Trophoblast cell (in vitro differentiated cells and primary cell): ENCODE data around the gene BPIFB2.

Experiments used
- DNase-seq, 2 donors: peaks; one replicate each; pipeline ENCODE4 v3.0.0-alpha.2; 2016
- H2AFZ ChIP-seq: 2 replicates; pipeline ENCODE4 v1.6.1; 2013; ENCODE audit warnings: low read length, moderate library complexity, mild to moderate bottlenecking; ENCODE audit not compliant: insufficient read depth, poor library complexity
- H2AK5ac ChIP-seq: 2 replicates; pipeline ENCODE4 v1.6.1; 2013; ENCODE audit warnings: mild to moderate bottlenecking, low read length
- H2BK120ac ChIP-seq: 2 replicates; pipeline ENCODE4 v1.6.1; 2013; ENCODE audit warnings: low read length, mild to moderate bottlenecking, moderate library complexity; ENCODE audit not compliant: insufficient read depth, poor library complexity
- H2BK12ac ChIP-seq: 2 replicates; pipeline ENCODE4 v1.6.1; 2013; ENCODE audit warnings: mild to moderate bottlenecking, low read length, moderate library complexity
- H2BK5ac ChIP-seq: 2 replicates; pipeline ENCODE4 v1.6.1; 2013; ENCODE audit warnings: low read length, low read depth, moderate library complexity, mild to moderate bottlenecking; ENCODE audit not compliant: poor library complexity
- H3K14ac ChIP-seq: 2 replicates; pipeline ENCODE4 v1.6.1; 2013; ENCODE audit warnings: mild to moderate bottlenecking, low read length
- H3K18ac ChIP-seq: 2 replicates; pipeline ENCODE4 v1.6.1; 2013; ENCODE audit warnings: mild to moderate bottlenecking, low read length
- H3K23ac ChIP-seq: 2 replicates; pipeline ENCODE4 v1.6.1; 2013; ENCODE audit warnings: low read length
- H3K27ac ChIP-seq: 2 replicates; pipeline ENCODE4 v1.5.1; 2013; ENCODE audit warnings: low read depth, mild to moderate bottlenecking, inconsistent platforms, low read length, moderate library complexity
- H3K27me3 ChIP-seq: 2 replicates; pipeline ENCODE4 v1.6.1; 2013; ENCODE audit warnings: inconsistent platforms, mild to moderate bottlenecking, low read length, moderate library complexity; ENCODE audit not compliant: insufficient read depth
- H3K36me3 ChIP-seq, 2 experiments: 1 replicate in 1 of 2; 2 replicates in 1 of 2; pipeline ENCODE4 v1.6.1; 2013; ENCODE audit warnings: low read length in 2 of 2, mild to moderate bottlenecking in 2 of 2, moderate library complexity in 1 of 2; ENCODE audit not compliant: insufficient read depth in 2 of 2, control insufficient read depth in 1 of 2
- H3K4ac ChIP-seq: 2 replicates; pipeline ENCODE4 v1.6.1; 2013; ENCODE audit warnings: low read depth, mild to moderate bottlenecking, low read length, moderate library complexity
- H3K4me1 ChIP-seq, 2 experiments: 1 replicate in 1 of 2; 2 replicates in 1 of 2; pipeline ENCODE4 v1.6.1; 2013; ENCODE audit warnings: low read length in 2 of 2, mild to moderate bottlenecking in 2 of 2, moderate library complexity in 1 of 2; ENCODE audit not compliant: insufficient read depth in 2 of 2, control insufficient read depth in 1 of 2
- H3K4me2 ChIP-seq: 2 replicates; pipeline ENCODE4 v1.6.1; 2013; ENCODE audit warnings: inconsistent platforms, mild to moderate bottlenecking, low read length, moderate library complexity
- H3K4me3 ChIP-seq: 2 replicates; pipeline ENCODE4 v1.5.1; 2013; ENCODE audit warnings: mild to moderate bottlenecking, low read depth, low read length, inconsistent platforms
- H3K79me1 ChIP-seq: one replicate; pipeline ENCODE4 v1.6.1; 2013; ENCODE audit warnings: low read length
- H3K79me2 ChIP-seq: 2 replicates; pipeline ENCODE4 v1.6.1; 2013; ENCODE audit warnings: low read length, mild to moderate bottlenecking; ENCODE audit not compliant: control insufficient read depth, insufficient read depth, poor library complexity
- H3K9ac ChIP-seq: 2 replicates; pipeline ENCODE4 v1.6.1; 2013; ENCODE audit warnings: mild to moderate bottlenecking, low read length
- H3K9me3 ChIP-seq: 2 replicates; pipeline ENCODE4 v1.6.1; 2013; ENCODE audit warnings: low read depth, mild to moderate bottlenecking, control low read depth, inconsistent platforms, low read length; ENCODE audit not compliant: insufficient read depth
- H4K12ac ChIP-seq: 2 replicates; pipeline ENCODE4 v1.6.1; 2013; ENCODE audit warnings: low read depth, mild to moderate bottlenecking, low read length, moderate library complexity
- H4K8ac ChIP-seq: 2 replicates; pipeline ENCODE4 v1.6.1; 2013; ENCODE audit warnings: low read depth, mild to moderate bottlenecking, low read length, moderate library complexity
- H4K91ac ChIP-seq: one replicate; pipeline ENCODE4 v1.6.1; 2013; ENCODE audit warnings: low read depth, mild to moderate bottlenecking, low read length, moderate library complexity
- WGBS: extraction: QIAGEN DNeasy Blood & Tissue Kit; methylation state at CpG from one replicate; pipeline ENCODE4 v1.1.7; 2013; ENCODE audit warnings: missing lambda C conversion rate; ENCODE audit not compliant: insufficient read length, insufficient coverage; ENCODE audit errors: extremely low coverage; 5-methylcytosine and 5-hydroxymethylcytosine counted together

Gene BPIFB2

DNA sequence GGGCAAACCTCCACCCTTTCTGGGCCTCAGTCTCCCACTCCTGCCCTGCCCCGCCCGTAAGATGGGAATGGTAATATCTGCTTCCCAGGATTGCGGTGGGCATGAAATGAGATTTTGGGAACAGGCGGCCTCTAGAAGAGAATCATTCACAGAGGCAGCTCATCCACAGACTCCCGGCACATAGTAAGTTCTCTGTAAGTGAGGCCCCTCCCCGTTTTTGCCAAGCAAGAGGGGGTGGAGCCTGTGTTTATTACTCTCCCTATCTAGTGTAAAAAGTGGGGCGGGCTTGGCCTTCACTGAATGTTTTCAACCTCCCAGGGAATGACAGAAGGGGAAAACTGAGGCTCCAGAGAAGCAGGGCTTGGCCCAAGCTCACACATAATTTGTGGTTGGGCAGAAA, 23.3 kb upstream of the BPIFB2 start:
- no peak overlapping the region for H4K8ac ChIP-seq
- H3K18ac ChIP-seq = no peak overlapping the region
- no peak overlapping the region for H2AK5ac ChIP-seq
- H3K9ac ChIP-seq = no peak overlapping the region
- no peak overlapping the region for H4K91ac ChIP-seq
- H3K79me2 ChIP-seq = no peaks in the 10 kb centered on the region
- no peak overlapping the region for H3K4me2 ChIP-seq
- no peak for DNase-seq
- no peaks in the 10 kb centered on the region for H3K27me3 ChIP-seq
- H2BK5ac ChIP-seq = no peak overlapping the region
- H3K27ac ChIP-seq = no peak overlapping the region
- no peaks in the 10 kb centered on the region for H3K4me1 ChIP-seq
- no peaks in the 10 kb centered on the region for H3K79me1 ChIP-seq
- H2BK120ac ChIP-seq = no peak overlapping the region
- no peak overlapping the region for H4K12ac ChIP-seq
- H3K23ac ChIP-seq = no peak overlapping the region
- no peaks in the 10 kb centered on the region for H3K36me3 ChIP-seq
- H2AFZ ChIP-seq = no peak overlapping the region
- H3K9me3 ChIP-seq = peaks cover 3% of the 10 kb centered on the region
- WGBS = no CpG with 5 or more reads among the region's 7 CpGs
- no peak overlapping the region for H3K14ac ChIP-seq
- H3K4me3 ChIP-seq = no peak overlapping the region
- H2BK12ac ChIP-seq = no peak overlapping the region
- no peak overlapping the region for H3K4ac ChIP-seq

DNA sequence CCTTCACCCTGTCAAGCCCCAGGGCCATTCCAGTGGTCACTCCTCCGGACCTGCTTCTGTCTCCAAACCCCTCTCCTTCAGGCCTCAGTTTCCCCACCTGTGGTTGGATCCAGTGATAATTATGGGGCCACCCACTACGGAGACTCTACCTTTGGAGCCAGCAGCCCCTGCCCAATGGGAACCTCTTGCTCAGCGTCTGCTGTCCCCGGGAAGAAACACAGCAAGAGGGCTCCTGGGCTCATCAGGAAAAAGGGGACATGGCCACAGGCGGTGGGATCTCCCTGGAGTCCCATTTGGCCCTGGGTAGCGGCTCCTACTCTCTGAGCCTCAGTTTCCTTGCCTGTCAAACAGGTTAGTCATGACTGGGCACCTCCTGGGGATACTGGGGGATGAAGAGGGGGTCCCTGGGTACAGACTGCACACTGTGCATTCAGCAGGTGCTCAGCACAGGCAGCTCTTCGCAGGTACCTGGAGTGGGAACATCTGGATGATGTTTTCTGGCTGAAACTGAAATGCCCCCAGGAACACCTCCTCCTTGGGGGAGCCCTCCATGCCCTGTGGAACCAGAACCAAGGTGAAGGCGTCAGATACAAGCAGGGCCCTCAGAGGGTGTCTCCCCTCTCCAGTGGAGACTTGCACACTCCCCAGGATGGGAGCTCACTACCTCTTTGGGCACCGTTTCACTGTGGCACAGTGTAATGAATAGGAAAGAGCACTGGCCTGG, 22.7 kb upstream of the BPIFB2 start:
- no peak overlapping the region for H3K27ac ChIP-seq
- H3K9me3 ChIP-seq = peaks cover 3% of the 10 kb centered on the region
- no peak overlapping the region for H2AFZ ChIP-seq
- no peak overlapping the region for H2BK5ac ChIP-seq
- no peak overlapping the region for H2BK120ac ChIP-seq
- no peaks in the 10 kb centered on the region for H3K36me3 ChIP-seq
- no peak overlapping the region for H4K91ac ChIP-seq
- H4K12ac ChIP-seq = no peak overlapping the region
- H2BK12ac ChIP-seq = no peak overlapping the region
- no peak overlapping the region for H3K14ac ChIP-seq
- no peak overlapping the region for H3K23ac ChIP-seq
- H3K4ac ChIP-seq = no peak overlapping the region
- H3K4me3 ChIP-seq = no peak overlapping the region
- H3K9ac ChIP-seq = no peak overlapping the region
- no peaks in the 10 kb centered on the region for H3K79me1 ChIP-seq
- no peak overlapping the region for H3K4me2 ChIP-seq
- H4K8ac ChIP-seq = no peak overlapping the region
- H2AK5ac ChIP-seq = no peak overlapping the region
- H3K79me2 ChIP-seq = no peaks in the 10 kb centered on the region
- H3K4me1 ChIP-seq = no peaks in the 10 kb centered on the region
- no peaks in the 10 kb centered on the region for H3K27me3 ChIP-seq
- no peak overlapping the region for H3K18ac ChIP-seq
- WGBS = no CpG with 5 or more reads among the region's 9 CpGs
- DNase-seq = no peak

DNA sequence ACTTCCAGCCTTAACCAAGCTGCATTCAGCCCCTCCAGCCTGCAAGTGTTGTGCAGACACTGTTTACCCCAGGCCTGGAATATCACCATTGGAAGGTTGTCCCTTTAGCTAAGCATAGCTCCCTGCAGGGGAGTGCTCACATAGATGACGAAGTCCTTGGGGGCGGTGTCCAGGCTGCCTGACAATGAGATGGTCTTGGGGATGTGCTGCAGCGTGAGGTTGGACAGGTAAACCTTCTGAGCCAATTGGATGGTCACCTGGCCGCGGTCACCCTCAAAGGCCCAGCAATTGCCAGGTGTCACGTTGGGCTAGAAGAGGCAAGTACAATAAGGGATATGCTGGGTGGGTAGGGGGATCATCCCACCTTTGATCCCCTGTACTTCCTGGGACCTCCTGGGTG, 21.9 kb upstream of the BPIFB2 start:
- Histone ChIP-seq H3K79me1 (no peaks in the 10 kb centered on the region), H3K79me2 (no peaks in the 10 kb centered on the region), H3K18ac (no peak overlapping the region), H2AK5ac (no peak overlapping the region), H4K91ac (no peak overlapping the region), H4K8ac (no peak overlapping the region), H3K27me3 (no peaks in the 10 kb centered on the region), H3K36me3 (no peaks in the 10 kb centered on the region), H3K9me3 (peaks cover 3% of the 10 kb centered on the region), H3K14ac (no peak overlapping the region), H2BK5ac (no peak overlapping the region), H3K9ac (no peak overlapping the region), H3K4me3 (no peak overlapping the region), H2BK12ac (no peak overlapping the region), H3K27ac (no peak overlapping the region), H3K4me2 (no peak overlapping the region), H3K23ac (no peak overlapping the region), H3K4me1 (no peaks in the 10 kb centered on the region), H2BK120ac (no peak overlapping the region), H3K4ac (no peak overlapping the region), H4K12ac (no peak overlapping the region), H2AFZ (no peak overlapping the region)
- WGBS = no CpG with 5 or more reads among the region's 6 CpGs
- DNase-seq = no peak

DNA sequence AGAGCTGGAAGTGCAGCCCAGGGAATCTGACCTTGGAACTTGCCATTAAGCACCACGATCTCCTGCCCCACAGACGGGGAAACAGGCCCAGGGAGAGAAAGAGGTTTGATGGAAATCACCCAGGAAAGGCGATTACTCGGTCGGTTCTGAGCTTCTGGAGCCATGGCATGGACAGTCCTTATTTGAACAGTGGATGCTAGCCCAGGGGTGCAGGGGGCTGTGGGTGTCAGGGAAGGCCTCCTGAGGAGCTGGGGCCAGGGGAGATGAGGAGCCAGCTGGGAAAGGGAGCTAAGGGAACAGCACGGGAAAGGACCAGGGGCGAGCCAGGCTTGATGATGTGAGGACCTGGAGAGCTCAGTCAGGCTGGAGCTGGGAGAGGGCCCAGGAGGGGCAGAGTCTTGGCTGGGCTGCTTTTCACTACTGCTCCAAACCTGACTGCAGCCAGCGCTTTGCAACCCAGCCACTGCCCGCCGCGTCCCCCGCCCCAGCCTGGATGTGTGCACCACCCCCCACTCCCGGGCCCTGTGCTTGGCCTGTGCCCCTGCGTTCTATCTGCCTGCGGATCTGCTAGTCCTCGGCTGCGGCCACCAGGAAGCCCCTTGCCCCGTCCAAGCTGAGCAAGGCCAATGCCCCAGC, 21.1 kb upstream of the BPIFB2 start:
- Histone ChIP-seq H3K79me1 (no peaks in the 10 kb centered on the region), H3K23ac (no peak overlapping the region), H4K8ac (no peak overlapping the region), H2BK120ac (no peak overlapping the region), H2BK12ac (no peak overlapping the region), H3K27ac (no peak overlapping the region), H3K18ac (no peak overlapping the region), H2AFZ (no peak overlapping the region), H3K4ac (no peak overlapping the region), H3K14ac (no peak overlapping the region), H3K9me3 (peaks cover 3% of the 10 kb centered on the region), H2BK5ac (no peak overlapping the region), H3K4me1 (no peaks in the 10 kb centered on the region), H4K12ac (no peak overlapping the region), H3K79me2 (no peaks in the 10 kb centered on the region), H3K4me3 (no peak overlapping the region), H3K4me2 (no peak overlapping the region), H4K91ac (no peak overlapping the region), H3K27me3 (no peaks in the 10 kb centered on the region), H2AK5ac (no peak overlapping the region), H3K36me3 (no peaks in the 10 kb centered on the region), H3K9ac (no peak overlapping the region)
- DNase-seq = no peak
- WGBS = no CpG with 5 or more reads among the region's 18 CpGs
